Measurements from ENCODE around the gene MYO5B. TPM values are rescaled to one million over a fixed set of nuclear protein-coding genes. Genes with fewer than 3 reads are reported as not detected.

Gene MYO5B
- polyA plus RNA-seq, 2 donors = 35.3 to 38.5 TPM

DNA sequence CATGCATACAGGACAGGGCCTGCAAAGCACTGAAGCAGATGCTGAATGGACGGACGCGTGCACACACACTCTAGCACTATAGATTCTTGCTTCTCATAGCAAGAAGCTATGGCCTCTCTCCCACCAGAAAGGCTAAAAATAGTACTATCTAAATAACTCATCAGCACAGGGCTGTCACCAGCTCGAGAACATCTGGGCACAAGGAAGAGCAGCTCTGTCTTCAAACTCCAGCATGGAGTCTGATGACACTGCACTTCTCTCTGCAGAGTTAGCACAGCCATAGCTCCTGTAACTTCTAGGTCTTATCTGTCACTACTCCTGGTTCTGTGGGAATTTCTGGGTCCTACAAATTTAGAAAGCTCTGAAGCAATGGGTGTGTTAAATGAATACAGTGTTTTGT lies 123.5 kb downstream of the MYO5B start:
- Histone ChIP-seq H3K4me3 (ENCODE audit: low read depth in 1 of 2, low read length in 2 of 2) (no peak overlapping the region), H3K4me1 (ENCODE audit: control insufficient read depth in 2 of 2, insufficient read depth in 2 of 2, low read length in 1 of 2) (peaks cover 0 to 6% of the 10 kb centered on the region in 2 donors), H3K9me3 (ENCODE audit: control insufficient read depth in 2 of 2, insufficient read depth in 1 of 2, low read depth in 1 of 2, low read length in 1 of 2) (no peaks in the 10 kb centered on the region), H3K27ac (ENCODE audit: low read depth in 2 of 2, low read length in 1 of 2) (no peak overlapping the region), H3K27me3 (ENCODE audit: control insufficient read depth in 1 of 2, insufficient read depth in 2 of 2, low read length in 2 of 2) (no peaks in the 10 kb centered on the region), H3K36me3 (ENCODE audit: control insufficient read depth in 2 of 2, insufficient read depth in 2 of 2, low read length in 1 of 2) (no peaks in the 10 kb centered on the region)
- 78 to 84% methylated on average over 4 of the region's 4 CpGs for WGBS, 2 donors

DNA sequence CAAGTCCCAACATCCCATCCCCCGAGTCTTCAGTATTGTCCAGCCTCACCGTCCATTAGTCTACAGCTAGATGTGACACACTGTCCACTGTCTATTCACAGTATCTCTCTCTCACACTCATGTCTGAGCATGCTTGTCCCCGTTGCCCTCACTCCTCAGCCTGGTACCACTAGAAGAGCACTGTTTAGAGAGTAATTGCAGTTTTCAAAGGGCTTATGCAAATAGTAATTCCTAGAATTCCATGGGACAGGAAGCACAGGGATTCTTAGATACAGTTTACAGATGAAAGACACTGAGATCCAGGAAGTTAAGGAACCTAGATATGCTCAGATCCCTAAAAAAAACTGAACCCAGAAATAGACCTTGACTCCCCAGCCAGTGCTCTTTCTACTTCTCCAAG lies 125.5 kb downstream of the MYO5B start:
- Histone ChIP-seq H3K27me3 (ENCODE audit: control insufficient read depth in 1 of 2, insufficient read depth in 2 of 2, low read length in 2 of 2) (no peaks in the 10 kb centered on the region), H3K4me1 (ENCODE audit: control insufficient read depth in 2 of 2, insufficient read depth in 2 of 2, low read length in 1 of 2) (peaks cover 0 to 2% of the 10 kb centered on the region in 2 donors), H3K9me3 (ENCODE audit: control insufficient read depth in 2 of 2, insufficient read depth in 1 of 2, low read depth in 1 of 2, low read length in 1 of 2) (no peaks in the 10 kb centered on the region), H3K36me3 (ENCODE audit: control insufficient read depth in 2 of 2, insufficient read depth in 2 of 2, low read length in 1 of 2) (no peaks in the 10 kb centered on the region), H3K27ac (ENCODE audit: low read depth in 2 of 2, low read length in 1 of 2) (no peak overlapping the region), H3K4me3 (ENCODE audit: low read depth in 1 of 2, low read length in 2 of 2) (no peak overlapping the region)
- 87 to 90% methylated on average over 3 of the region's 3 CpGs for WGBS, 2 donors

DNA sequence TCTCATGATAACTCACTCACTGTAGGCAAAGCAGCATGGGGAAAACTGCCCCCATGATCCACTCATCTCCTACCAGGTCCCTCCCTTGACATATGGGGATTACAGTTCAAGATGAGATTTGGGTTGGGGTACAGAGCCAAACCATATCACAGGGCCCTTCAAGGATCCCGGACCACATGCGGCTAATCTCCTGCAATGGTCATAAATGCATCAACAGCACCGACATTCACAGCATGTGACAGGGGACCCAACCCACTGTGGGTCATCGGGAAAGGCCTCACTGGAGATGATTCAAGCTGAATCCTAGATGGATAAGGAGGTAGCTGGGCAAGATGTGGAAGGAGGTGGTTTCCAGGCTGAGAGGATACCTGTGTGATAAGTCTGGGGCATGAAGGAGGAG lies 129.4 kb downstream of the MYO5B start:
- Histone ChIP-seq H3K27ac (ENCODE audit: low read depth in 2 of 2, low read length in 1 of 2) (no peak overlapping the region), H3K9me3 (ENCODE audit: control insufficient read depth in 2 of 2, insufficient read depth in 1 of 2, low read depth in 1 of 2, low read length in 1 of 2) (no peaks in the 10 kb centered on the region), H3K27me3 (ENCODE audit: control insufficient read depth in 1 of 2, insufficient read depth in 2 of 2, low read length in 2 of 2) (no peaks in the 10 kb centered on the region), H3K4me3 (ENCODE audit: low read depth in 1 of 2, low read length in 2 of 2) (no peak overlapping the region), H3K4me1 (ENCODE audit: control insufficient read depth in 2 of 2, insufficient read depth in 2 of 2, low read length in 1 of 2) (peaks cover 0 to 2% of the 10 kb centered on the region in 2 donors), H3K36me3 (ENCODE audit: control insufficient read depth in 2 of 2, insufficient read depth in 2 of 2, low read length in 1 of 2) (no peaks in the 10 kb centered on the region)
- WGBS, 2 donors = 91 to 92% methylated on average over 4 of the region's 4 CpGs

DNA sequence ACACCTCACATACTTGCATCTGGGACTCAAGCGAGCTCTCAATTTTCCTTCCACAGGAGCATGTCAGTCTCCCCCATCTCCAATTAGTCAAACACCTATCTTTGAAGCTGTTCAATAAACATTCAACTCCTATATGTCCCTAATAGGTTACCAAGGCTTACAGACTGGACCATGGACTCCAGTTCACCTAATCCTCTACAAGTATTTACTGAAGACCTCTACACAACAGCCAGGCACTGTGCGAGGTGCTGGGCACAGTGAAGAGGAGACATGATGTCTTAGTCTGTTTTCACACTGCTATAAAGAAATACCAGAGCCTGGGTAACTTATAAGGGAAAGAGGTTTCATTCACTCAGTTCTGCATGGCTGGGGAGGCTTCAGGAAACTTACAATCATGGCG lies 129.9 kb downstream of the MYO5B start:
- no peak overlapping the region for H3K27ac ChIP-seq (ENCODE audit: low read depth in 2 of 2, low read length in 1 of 2)
- peaks cover 0 to 2% of the 10 kb centered on the region in 2 donors for H3K4me1 ChIP-seq (ENCODE audit: control insufficient read depth in 2 of 2, insufficient read depth in 2 of 2, low read length in 1 of 2)
- H3K27me3 ChIP-seq (ENCODE audit: control insufficient read depth in 1 of 2, insufficient read depth in 2 of 2, low read length in 2 of 2) = no peaks in the 10 kb centered on the region
- 85 to 88% methylated on average over 3 of the region's 3 CpGs for WGBS, 2 donors
- no peaks in the 10 kb centered on the region for H3K9me3 ChIP-seq (ENCODE audit: control insufficient read depth in 2 of 2, insufficient read depth in 1 of 2, low read depth in 1 of 2, low read length in 1 of 2)
- no peaks in the 10 kb centered on the region for H3K36me3 ChIP-seq (ENCODE audit: control insufficient read depth in 2 of 2, insufficient read depth in 2 of 2, low read length in 1 of 2)
- H3K4me3 ChIP-seq (ENCODE audit: low read depth in 1 of 2, low read length in 2 of 2) = no peak overlapping the region

DNA sequence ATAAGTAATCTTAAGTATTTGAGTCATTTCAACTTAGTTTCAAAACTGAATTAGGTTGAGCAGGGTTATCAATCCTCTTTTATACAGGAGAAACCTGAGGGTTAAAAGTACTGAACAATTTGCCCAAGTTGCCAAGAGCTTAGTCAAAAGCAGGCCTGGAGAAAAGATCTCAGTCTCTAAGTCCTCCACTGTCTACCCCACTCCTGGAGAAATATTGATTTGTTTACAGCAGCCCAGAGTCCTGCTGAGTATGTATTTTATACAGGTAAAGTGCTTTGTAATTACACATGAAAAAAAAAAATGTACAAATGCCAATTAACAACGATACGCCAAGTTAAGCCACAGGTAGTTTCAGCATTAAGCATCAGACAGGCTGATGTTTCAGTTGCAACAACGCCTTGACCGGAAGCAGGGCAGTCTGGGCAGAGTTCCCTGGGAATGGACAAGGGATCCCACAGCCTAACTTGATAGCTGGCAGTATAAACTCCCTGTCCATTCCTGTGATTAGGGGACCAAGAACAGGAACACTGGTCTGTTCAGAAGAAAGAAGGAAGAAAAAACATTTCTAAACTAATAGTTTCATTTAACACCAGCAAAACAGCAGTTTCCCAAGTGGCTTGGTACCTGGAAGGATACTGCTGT lies 132.9 kb downstream of the MYO5B start:
- H3K4me3 ChIP-seq (ENCODE audit: low read depth in 1 of 2, low read length in 2 of 2) = no peak overlapping the region
- H3K4me1 ChIP-seq (ENCODE audit: control insufficient read depth in 2 of 2, insufficient read depth in 2 of 2, low read length in 1 of 2) = no peaks in the 10 kb centered on the region
- no peaks in the 10 kb centered on the region for H3K36me3 ChIP-seq (ENCODE audit: control insufficient read depth in 2 of 2, insufficient read depth in 2 of 2, low read length in 1 of 2)
- peaks cover 0 to 3% of the 10 kb centered on the region in 2 donors for H3K27me3 ChIP-seq (ENCODE audit: control insufficient read depth in 1 of 2, insufficient read depth in 2 of 2, low read length in 2 of 2)
- 59 to 74% methylated on average over 4 of the region's 4 CpGs for WGBS, 2 donors
- no peaks in the 10 kb centered on the region for H3K9me3 ChIP-seq (ENCODE audit: control insufficient read depth in 2 of 2, insufficient read depth in 1 of 2, low read depth in 1 of 2, low read length in 1 of 2)
- H3K27ac ChIP-seq (ENCODE audit: low read depth in 2 of 2, low read length in 1 of 2) = no peak overlapping the region

DNA sequence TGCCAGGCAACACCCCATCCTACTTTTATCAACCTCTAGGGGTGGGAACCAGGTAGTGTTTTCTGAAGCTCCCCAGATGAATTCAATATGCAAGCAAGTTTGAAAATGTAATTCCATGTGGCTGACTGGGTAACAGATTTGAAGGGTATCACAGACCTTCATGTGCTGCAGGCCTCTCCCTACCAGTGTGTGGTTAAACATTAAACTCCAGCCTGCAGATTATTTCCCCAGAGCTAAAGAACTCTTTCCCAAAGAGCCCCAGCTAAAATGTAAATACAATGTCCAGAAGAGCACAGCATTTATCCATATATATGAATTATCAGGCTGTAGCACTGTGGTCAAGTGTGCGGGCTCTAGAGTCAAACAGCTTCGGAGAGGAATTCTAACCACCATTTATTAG lies 134.1 kb downstream of the MYO5B start:
- 79 to 93% methylated on average over 2 of the region's 2 CpGs for WGBS, 2 donors
- Histone ChIP-seq H3K4me3 (ENCODE audit: low read depth in 1 of 2, low read length in 2 of 2) (no peak overlapping the region), H3K27ac (ENCODE audit: low read depth in 2 of 2, low read length in 1 of 2) (no peak overlapping the region), H3K4me1 (ENCODE audit: control insufficient read depth in 2 of 2, insufficient read depth in 2 of 2, low read length in 1 of 2) (no peaks in the 10 kb centered on the region), H3K27me3 (ENCODE audit: control insufficient read depth in 1 of 2, insufficient read depth in 2 of 2, low read length in 2 of 2) (peaks cover 0 to 3% of the 10 kb centered on the region in 2 donors), H3K9me3 (ENCODE audit: control insufficient read depth in 2 of 2, insufficient read depth in 1 of 2, low read depth in 1 of 2, low read length in 1 of 2) (no peaks in the 10 kb centered on the region), H3K36me3 (ENCODE audit: control insufficient read depth in 2 of 2, insufficient read depth in 2 of 2, low read length in 1 of 2) (no peaks in the 10 kb centered on the region)

DNA sequence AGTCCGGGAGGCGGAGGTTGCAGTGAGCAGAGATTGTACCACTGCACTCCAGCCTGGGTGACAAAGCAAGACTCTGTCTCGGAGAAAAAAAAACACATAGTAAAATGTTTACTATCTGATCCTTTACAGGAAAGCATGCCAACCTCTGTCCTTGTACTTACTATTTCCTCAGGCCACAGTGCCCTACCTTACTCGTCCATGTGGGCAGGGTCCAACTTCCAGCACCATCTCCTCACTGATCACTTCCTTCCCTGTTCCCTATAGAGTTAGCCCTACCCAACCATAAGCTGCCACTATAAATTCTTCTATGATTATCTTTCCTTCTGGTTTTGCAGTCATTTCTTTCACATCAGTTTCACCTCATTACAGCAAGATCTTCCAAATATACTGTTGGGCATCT lies 136.2 kb downstream of the MYO5B start:
- H3K27me3 ChIP-seq (ENCODE audit: control insufficient read depth in 1 of 2, insufficient read depth in 2 of 2, low read length in 2 of 2) = peaks cover 0 to 3% of the 10 kb centered on the region in 2 donors
- no peak overlapping the region for H3K27ac ChIP-seq (ENCODE audit: low read depth in 2 of 2, low read length in 1 of 2)
- 77 to 81% methylated on average over 4 of the region's 4 CpGs for WGBS, 2 donors
- H3K4me1 ChIP-seq (ENCODE audit: control insufficient read depth in 2 of 2, insufficient read depth in 2 of 2, low read length in 1 of 2) = no peaks in the 10 kb centered on the region
- H3K4me3 ChIP-seq (ENCODE audit: low read depth in 1 of 2, low read length in 2 of 2) = no peak overlapping the region
- H3K36me3 ChIP-seq (ENCODE audit: control insufficient read depth in 2 of 2, insufficient read depth in 2 of 2, low read length in 1 of 2) = peaks cover 0 to 3% of the 10 kb centered on the region in 2 donors
- no peaks in the 10 kb centered on the region for H3K9me3 ChIP-seq (ENCODE audit: control insufficient read depth in 2 of 2, insufficient read depth in 1 of 2, low read depth in 1 of 2, low read length in 1 of 2)

DNA sequence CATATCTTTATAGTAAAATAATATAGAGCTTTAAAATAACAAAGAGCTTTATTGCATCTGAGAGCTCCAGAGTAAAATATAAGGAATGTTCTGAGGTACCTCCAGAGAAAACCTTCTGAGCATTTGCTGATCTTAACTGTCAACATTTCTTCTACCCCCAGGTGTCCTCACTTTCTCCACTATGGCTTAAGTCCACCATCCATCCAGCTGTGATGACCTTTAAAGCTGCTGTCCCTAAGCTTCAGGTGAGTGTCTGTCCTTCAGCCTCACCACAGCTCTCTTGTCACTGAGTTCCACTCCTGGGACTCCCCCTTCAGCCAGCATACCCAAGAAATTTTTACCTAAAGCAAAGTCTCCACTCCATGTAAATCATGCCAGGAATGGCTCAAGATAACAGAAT lies 137.9 kb downstream of the MYO5B start:
- H3K4me1 ChIP-seq (ENCODE audit: control insufficient read depth in 2 of 2, insufficient read depth in 2 of 2, low read length in 1 of 2) = no peaks in the 10 kb centered on the region
- H3K27ac ChIP-seq (ENCODE audit: low read depth in 2 of 2, low read length in 1 of 2) = no peak overlapping the region
- no peak overlapping the region for H3K4me3 ChIP-seq (ENCODE audit: low read depth in 1 of 2, low read length in 2 of 2)
- H3K27me3 ChIP-seq (ENCODE audit: control insufficient read depth in 1 of 2, insufficient read depth in 2 of 2, low read length in 2 of 2) = peaks cover 0 to 3% of the 10 kb centered on the region in 2 donors
- no peaks in the 10 kb centered on the region for H3K9me3 ChIP-seq (ENCODE audit: control insufficient read depth in 2 of 2, insufficient read depth in 1 of 2, low read depth in 1 of 2, low read length in 1 of 2)
- peaks cover 0 to 3% of the 10 kb centered on the region in 2 donors for H3K36me3 ChIP-seq (ENCODE audit: control insufficient read depth in 2 of 2, insufficient read depth in 2 of 2, low read length in 1 of 2)

DNA sequence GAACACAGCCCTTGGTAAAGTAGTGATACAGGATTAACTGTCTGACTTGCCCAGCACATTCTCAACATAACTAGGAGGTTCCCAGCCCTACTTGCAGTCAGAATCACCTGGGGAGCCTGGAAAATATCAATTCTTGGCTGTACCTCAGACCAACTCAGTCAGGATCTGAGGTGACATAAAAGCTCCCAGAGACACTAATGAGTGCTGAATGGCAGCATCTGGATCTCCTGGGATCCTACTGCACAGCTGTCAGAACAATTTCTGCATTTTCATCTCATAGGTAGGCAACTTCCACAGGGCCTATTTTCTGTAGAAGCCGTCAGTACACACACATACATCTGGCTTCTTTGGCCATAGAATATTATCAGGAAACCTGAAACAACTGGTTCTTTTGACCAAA lies 138.8 kb downstream of the MYO5B start:
- Histone ChIP-seq H3K9me3 (ENCODE audit: control insufficient read depth in 2 of 2, insufficient read depth in 1 of 2, low read depth in 1 of 2, low read length in 1 of 2) (no peaks in the 10 kb centered on the region), H3K36me3 (ENCODE audit: control insufficient read depth in 2 of 2, insufficient read depth in 2 of 2, low read length in 1 of 2) (peaks cover 0 to 3% of the 10 kb centered on the region in 2 donors), H3K4me3 (ENCODE audit: low read depth in 1 of 2, low read length in 2 of 2) (no peak overlapping the region), H3K27me3 (ENCODE audit: control insufficient read depth in 1 of 2, insufficient read depth in 2 of 2, low read length in 2 of 2) (peaks cover 0 to 3% of the 10 kb centered on the region in 2 donors), H3K27ac (ENCODE audit: low read depth in 2 of 2, low read length in 1 of 2) (no peak overlapping the region), H3K4me1 (ENCODE audit: control insufficient read depth in 2 of 2, insufficient read depth in 2 of 2, low read length in 1 of 2) (no peaks in the 10 kb centered on the region)
- 90 to 91% methylated on average over 1 of the region's 1 CpG for WGBS, 2 donors

DNA sequence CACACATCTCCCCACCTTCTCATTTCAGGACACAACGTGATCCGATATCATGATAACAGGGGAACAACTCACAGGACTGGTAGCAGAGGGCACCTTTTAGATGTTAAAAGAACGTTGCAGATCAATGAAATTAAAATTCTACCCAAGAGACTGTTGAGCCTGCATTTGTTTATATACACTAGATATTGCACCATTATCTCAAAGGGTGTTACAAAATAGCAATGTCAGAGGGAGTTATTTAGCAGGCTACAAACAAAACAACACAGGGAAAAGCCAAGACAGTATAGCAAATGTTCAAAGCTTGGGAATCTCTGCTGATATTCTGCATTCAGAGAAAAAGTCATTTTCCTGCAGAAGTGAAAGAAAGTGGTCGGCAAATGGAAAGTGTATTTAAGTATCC lies 139.5 kb downstream of the MYO5B start:
- H3K27ac ChIP-seq (ENCODE audit: low read depth in 2 of 2, low read length in 1 of 2) = no peak overlapping the region
- H3K9me3 ChIP-seq (ENCODE audit: control insufficient read depth in 2 of 2, insufficient read depth in 1 of 2, low read depth in 1 of 2, low read length in 1 of 2) = no peaks in the 10 kb centered on the region
- no peak overlapping the region for H3K4me3 ChIP-seq (ENCODE audit: low read depth in 1 of 2, low read length in 2 of 2)
- WGBS, 2 donors = 79 to 80% methylated on average over 4 of the region's 4 CpGs
- H3K27me3 ChIP-seq (ENCODE audit: control insufficient read depth in 1 of 2, insufficient read depth in 2 of 2, low read length in 2 of 2) = peaks cover 0 to 3% of the 10 kb centered on the region in 2 donors
- H3K36me3 ChIP-seq (ENCODE audit: control insufficient read depth in 2 of 2, insufficient read depth in 2 of 2, low read length in 1 of 2) = peaks cover 0 to 3% of the 10 kb centered on the region in 2 donors
- no peaks in the 10 kb centered on the region for H3K4me1 ChIP-seq (ENCODE audit: control insufficient read depth in 2 of 2, insufficient read depth in 2 of 2, low read length in 1 of 2)
